PC-9 (cell line): Measurements from ENCODE around the gene SDR39U1. TPM values are rescaled to one million over a fixed set of nuclear protein-coding genes. Genes with fewer than 3 reads are reported as not detected.

Experiments
- BruUV-seq: library from RNA; stranded (reverse); fragments of 400-500 nt; replicated peaks from 2 replicates; lab custom pipeline; 2021; lab: Mats Ljungman, UMichigan
- CTCF ChIA-PET: fragments of 300-600 bp; sonication (Branson Sonifier 250); formaldehyde crosslinking; loops from one replicate; lab custom pipeline; 2022; ENCODE audit warnings: antibody characterized with exemption; lab: Charles Lee
- POLR2A ChIA-PET: fragments of 300-600 bp; sonication (Branson Sonifier 250); formaldehyde crosslinking; loops from one replicate; lab custom pipeline; 2022; ENCODE audit warnings: antibody characterized with exemption; ENCODE audit not compliant: unreplicated experiment; lab: Charles Lee
- DNase-seq, 2 experiments: peaks; one replicate each; pipeline versions ENCODE4 v3.0.0 to v3.0.0-alpha.2; 2015 to 2022; ENCODE audit warnings: mixed read lengths in 1 of 2
- H2AFZ ChIP-seq: fragments of 200-600 bp; sonication (generic); 2 replicates; pipeline ENCODE4 v1.8.1; 2017; ENCODE audit warnings: antibody characterized with exemption
- H3F3A ChIP-seq: fragments of 200-600 bp; sonication (generic); 2 replicates; pipeline ENCODE4 v1.8.1; 2017; ENCODE audit warnings: antibody characterized with exemption, mild to moderate bottlenecking, low read depth; ENCODE audit not compliant: insufficient read depth
- H3K27ac ChIP-seq: fragments of 200-600 bp; sonication (generic); 2 replicates; pipeline ENCODE4 v1.6.1; 2016; ENCODE audit warnings: mixed run types
- H3K27me3 ChIP-seq: fragments of 200-600 bp; sonication (generic); 2 replicates; pipeline ENCODE4 v1.6.1; 2016; ENCODE audit warnings: low read depth, mixed run types; ENCODE audit not compliant: insufficient read depth
- H3K36me3 ChIP-seq: fragments of 200-600 bp; sonication (generic); 2 replicates; pipeline ENCODE4 v1.6.1; 2016; ENCODE audit warnings: low read depth, mixed run types
- H3K4me1 ChIP-seq: fragments of 200-600 bp; sonication (generic); replicated peaks from 2 replicates; pipeline ENCODE4 v1.6.1; 2016; ENCODE audit warnings: mixed run types; ENCODE audit not compliant: insufficient read depth
- H3K4me2 ChIP-seq: fragments of 200-600 bp; sonication (generic); 2 replicates; pipeline ENCODE4 v1.6.1; 2017; ENCODE audit warnings: mixed run types
- H3K4me3 ChIP-seq: fragments of 200-600 bp; sonication (generic); 2 replicates; pipeline ENCODE4 v1.6.1; 2016; ENCODE audit warnings: mixed run types
- H3K79me2 ChIP-seq: fragments of 200-600 bp; sonication (generic); 2 replicates; pipeline ENCODE4 v1.6.1; 2017; ENCODE audit warnings: low read depth, mixed run types
- H3K9me2 ChIP-seq: fragments of 200-600 bp; sonication (generic); 2 replicates; pipeline ENCODE4 v1.8.1; 2017; ENCODE audit warnings: mild to moderate bottlenecking; ENCODE audit not compliant: insufficient read depth
- H3K9me3 ChIP-seq: fragments of 200-600 bp; sonication (generic); 2 replicates; pipeline ENCODE4 v1.8.1; 2016; ENCODE audit warnings: low read depth; ENCODE audit not compliant: insufficient read depth
- H4K20me1 ChIP-seq: fragments of 200-600 bp; sonication (generic); 2 replicates; pipeline ENCODE4 v1.8.1; 2017; ENCODE audit not compliant: insufficient read depth
- EZH2 ChIP-seq: fragments of 200-600 bp; sonication (generic); IDR thresholded peaks from 2 replicates; pipeline ENCODE4 v1.8.0; 2017; ENCODE audit warnings: antibody characterized with exemption, low read depth
- intact Hi-C: fragments of 100-400 bp; cut with micrococcal nuclease; formaldehyde crosslinking; loops from one replicate; pipeline ENCODE4 v1.10.0; 2022; ENCODE audit not compliant: unreplicated experiment
- total RNA-seq: library from RNA; stranded (reverse); gene quantifications from 2 replicates; pipeline ENCODE4 v1.2.3, GENCODE V29; 2021
- TF ChIP-seq, protein P1 (sequence below): fragments of 200-600 bp; sonication (generic); conservative IDR thresholded peaks from 2 replicates; pipeline ENCODE4 v1.6.1; 2017; ENCODE audit warnings: mixed run types, antibody characterized with exemption, mild to moderate bottlenecking, moderate library complexity

SDR39U1 gene
- total RNA-seq, 1 experiment from 2014 or later = 17.2 TPM

- Histone ChIP-seq H3K4me1 (no peaks in the 10 kb centered on the region), H2AFZ (no peak overlapping the region), H3F3A (peaks cover 31% of the 10 kb centered on the region), H3K79me2 (peaks cover 15% of the 10 kb centered on the region; the same call in 1 of the 2 replicates), H3K4me3 (peak overlapping the region; percentile 86; the same call in 1 of the 2 replicates), H3K27ac (no peak overlapping the region), H3K27me3 (no peaks in the 10 kb centered on the region), H3K4me2 (peak overlapping the region; percentile 93), H3K36me3 (no peaks in the 10 kb centered on the region), H3K9me2 (no peaks in the 10 kb centered on the region), H3K9me3 (no peaks in the 10 kb centered on the region), H4K20me1 (no peaks in the 10 kb centered on the region)
- no TSS peak for BruUV-seq
- intact Hi-C loops = no loop called here
- CTCF ChIA-PET = no interaction called here
- DNase-seq = no peak
- no peak for TF ChIP-seq EZH2
- TF ChIP-seq, protein P1, sequence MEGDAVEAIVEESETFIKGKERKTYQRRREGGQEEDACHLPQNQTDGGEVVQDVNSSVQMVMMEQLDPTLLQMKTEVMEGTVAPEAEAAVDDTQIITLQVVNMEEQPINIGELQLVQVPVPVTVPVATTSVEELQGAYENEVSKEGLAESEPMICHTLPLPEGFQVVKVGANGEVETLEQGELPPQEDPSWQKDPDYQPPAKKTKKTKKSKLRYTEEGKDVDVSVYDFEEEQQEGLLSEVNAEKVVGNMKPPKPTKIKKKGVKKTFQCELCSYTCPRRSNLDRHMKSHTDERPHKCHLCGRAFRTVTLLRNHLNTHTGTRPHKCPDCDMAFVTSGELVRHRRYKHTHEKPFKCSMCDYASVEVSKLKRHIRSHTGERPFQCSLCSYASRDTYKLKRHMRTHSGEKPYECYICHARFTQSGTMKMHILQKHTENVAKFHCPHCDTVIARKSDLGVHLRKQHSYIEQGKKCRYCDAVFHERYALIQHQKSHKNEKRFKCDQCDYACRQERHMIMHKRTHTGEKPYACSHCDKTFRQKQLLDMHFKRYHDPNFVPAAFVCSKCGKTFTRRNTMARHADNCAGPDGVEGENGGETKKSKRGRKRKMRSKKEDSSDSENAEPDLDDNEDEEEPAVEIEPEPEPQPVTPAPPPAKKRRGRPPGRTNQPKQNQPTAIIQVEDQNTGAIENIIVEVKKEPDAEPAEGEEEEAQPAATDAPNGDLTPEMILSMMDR = no peak
- POLR2A ChIA-PET = no interaction called here
These were observed 1.8 kb downstream of the SDR39U1 start for GRCh38 chr14:24440606-24441399.

GRCh38 chr14:24439830-24440605 is 2.6 kb downstream of the SDR39U1 start:
- H3K27ac ChIP-seq = no peak overlapping the region
- H3K9me2 ChIP-seq = no peaks in the 10 kb centered on the region
- CTCF ChIA-PET = no interaction called here
- POLR2A ChIA-PET = no interaction called here
- DNase-seq = no peak
- no peaks in the 10 kb centered on the region for H3K27me3 ChIP-seq
- no peak overlapping the region for H3K4me2 ChIP-seq
- H4K20me1 ChIP-seq = no peaks in the 10 kb centered on the region
- no peak overlapping the region for H3K4me3 ChIP-seq
- TF ChIP-seq EZH2 = no peak
- TF ChIP-seq, protein P1 = no peak
- H3K79me2 ChIP-seq = peaks cover 15% of the 10 kb centered on the region; the same call in 1 of the 2 replicates
- intact Hi-C loops = no loop called here
- H3K36me3 ChIP-seq = no peaks in the 10 kb centered on the region
- peaks cover 31% of the 10 kb centered on the region for H3F3A ChIP-seq
- no peaks in the 10 kb centered on the region for H3K9me3 ChIP-seq
- H3K4me1 ChIP-seq = no peaks in the 10 kb centered on the region
- H2AFZ ChIP-seq = no peak overlapping the region
- BruUV-seq = no TSS peak

GRCh38 chr14:24439257-24439656 is 3.3 kb downstream of the SDR39U1 start:
- H3K4me2 ChIP-seq = no peak overlapping the region
- H3K4me3 ChIP-seq = no peak overlapping the region
- H3F3A ChIP-seq = peaks cover 31% of the 10 kb centered on the region
- no TSS peak for BruUV-seq
- ChIA-PET CTCF (interaction anchor here (0.7 kb wide), 1 partner anchor 10 kb away, joined by 4 read pairs; no protein-coding TSS in a partner anchor), POLR2A (no interaction called here)
- H4K20me1 ChIP-seq = no peaks in the 10 kb centered on the region
- DNase-seq = no peak
- H3K9me2 ChIP-seq = no peaks in the 10 kb centered on the region
- peaks cover 15% of the 10 kb centered on the region; the same call in 1 of the 2 replicates for H3K79me2 ChIP-seq
- no peak overlapping the region for H3K27ac ChIP-seq
- H3K4me1 ChIP-seq = no peaks in the 10 kb centered on the region
- no peaks in the 10 kb centered on the region for H3K36me3 ChIP-seq
- no peaks in the 10 kb centered on the region for H3K9me3 ChIP-seq
- no peaks in the 10 kb centered on the region for H3K27me3 ChIP-seq
- TF ChIP-seq EZH2 = no peak
- TF ChIP-seq, protein P1 = no peak
- H2AFZ ChIP-seq = no peak overlapping the region
- intact Hi-C loops = no loop called here
